Choroid plexus epithelial cell (primary cell): Measurements from ENCODE around the gene HYCC1.

Experiments
- DNase-seq: peaks from one replicate; pipeline ENCODE4 v3.0.0-alpha.2; 2010; ENCODE audit warnings: low read depth
- H3K4me3 ChIP-seq: 2 replicates; pipeline ENCODE4 v1.5.1; 2011; ENCODE audit warnings: low read depth, mild to moderate bottlenecking, control low read depth, low read length, moderate library complexity
- CTCF ChIP-seq: conservative IDR thresholded peaks from 2 replicates; pipeline ENCODE4 v1.5.1; 2011; ENCODE audit warnings: low read depth, mild to moderate bottlenecking, control low read depth, inconsistent platforms, low read length, moderate library complexity

Gene HYCC1

GRCh38 chr7:23002698-23003097, 11.2 kb downstream of the HYCC1 start:
- no peak for TF ChIP-seq CTCF
- DNase-seq: no peak
- no peak overlapping the region for H3K4me3 ChIP-seq

- H3K4me3 ChIP-seq: no peak overlapping the region
- TF ChIP-seq CTCF: no peak
- no peak for DNase-seq
Observed at GRCh38 chr7:23001610-23002009, 12.3 kb downstream of the HYCC1 start.

- DNase-seq: no peak
- no peak for TF ChIP-seq CTCF
- no peak overlapping the region for H3K4me3 ChIP-seq
Observed at GRCh38 chr7:23000597-23001360, 13.2 kb downstream of the HYCC1 start.

GRCh38 chr7:22998519-22998896, 15.4 kb downstream of the HYCC1 start:
- TF ChIP-seq CTCF: no peak
- DNase-seq: no peak
- H3K4me3 ChIP-seq: no peak overlapping the region

- DNase-seq: no peak
- TF ChIP-seq CTCF: no peak
- H3K4me3 ChIP-seq: no peak overlapping the region
Observed at GRCh38 chr7:22997871-22998518, 15.9 kb downstream of the HYCC1 start.

GRCh38 chr7:22996470-22996869, 17.5 kb downstream of the HYCC1 start:
- no peak for TF ChIP-seq CTCF
- no peak overlapping the region for H3K4me3 ChIP-seq
- DNase-seq: no peak

GRCh38 chr7:22995011-22995410, 18.9 kb downstream of the HYCC1 start:
- no peak for TF ChIP-seq CTCF
- H3K4me3 ChIP-seq: no peak overlapping the region
- no peak for DNase-seq
